Stimulated activated CD8-positive, alpha-beta memory T cell treated with anti-CD3 and anti-CD28 coated beads, Interleukin-12 subunit alpha, Interleukin-12 subunit beta, amount 100 ng/mL, for 24 hours (primary cell): Measurements from ENCODE around the gene MAGIX.

Experiments
- DNase-seq: peaks from one replicate; pipeline ENCODE4 v3.0.0-alpha.2; 2020; ENCODE audit errors: extremely low read depth

Gene MAGIX

GRCh38 chrX:49183701-49184281 lies 21.2 kb downstream of the MAGIX start:
- DNase-seq: no peak

- no peak for DNase-seq
Measured at GRCh38 chrX:49184294-49185281, 22.0 kb downstream of the MAGIX start.

DNA sequence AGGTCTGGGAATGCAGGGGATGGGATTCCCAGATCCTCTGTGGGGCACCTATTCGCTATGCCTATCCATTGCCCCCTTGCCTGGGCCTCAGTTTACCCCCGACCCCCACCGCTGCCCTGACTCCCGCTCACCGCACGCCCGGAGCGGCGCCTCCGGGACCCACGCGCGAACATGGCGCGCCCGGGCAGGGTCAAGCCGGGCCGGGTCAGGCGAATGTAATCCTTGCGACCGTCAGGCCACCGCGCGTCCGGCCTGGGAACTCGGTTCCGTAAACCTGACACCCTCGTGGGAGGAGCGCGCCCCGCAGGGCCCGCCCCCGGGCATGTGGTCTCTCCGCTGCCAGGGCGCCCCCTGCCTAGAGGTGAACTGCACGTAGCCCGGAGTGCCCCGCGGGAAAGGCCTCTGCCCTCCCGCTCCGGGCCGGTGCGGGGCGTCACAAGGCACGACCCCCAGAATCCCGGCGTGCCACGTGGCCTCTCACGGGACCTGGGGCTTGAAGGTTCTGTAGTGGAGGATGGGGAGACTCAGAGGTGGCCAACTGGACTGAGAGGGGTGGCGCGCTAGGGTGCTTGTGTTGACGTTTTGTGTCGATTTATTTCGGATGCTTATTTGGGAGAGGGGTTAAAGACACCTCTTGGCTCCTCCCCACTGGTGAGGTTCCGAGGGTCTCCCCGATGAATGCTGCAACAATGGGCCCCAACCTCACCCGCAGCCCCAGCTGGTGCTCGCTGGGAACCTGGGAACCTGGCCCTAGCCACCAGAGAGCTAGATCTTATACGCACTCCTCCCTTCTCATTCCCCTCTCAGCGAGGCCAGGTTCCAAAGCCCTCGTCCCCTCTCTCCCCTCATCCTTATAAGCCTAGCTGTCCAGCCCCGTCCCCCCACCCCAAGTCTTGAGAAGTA lies 23.8 kb downstream of the MAGIX start, which contains the start of gene PRICKLE3:
Gene PRICKLE3, minus strand, starts transcription at position 249 of the 903 bp plus-strand sequence. Its CDS starts 76 bp downstream, at position 173.
- no peak for DNase-seq

- DNase-seq: no peak
Measured at GRCh38 chrX:49187028-49187394, 24.5 kb downstream of the MAGIX start.

GRCh38 chrX:49187526-49187925 lies 25.0 kb downstream of the MAGIX start:
- no peak for DNase-seq

DNA sequence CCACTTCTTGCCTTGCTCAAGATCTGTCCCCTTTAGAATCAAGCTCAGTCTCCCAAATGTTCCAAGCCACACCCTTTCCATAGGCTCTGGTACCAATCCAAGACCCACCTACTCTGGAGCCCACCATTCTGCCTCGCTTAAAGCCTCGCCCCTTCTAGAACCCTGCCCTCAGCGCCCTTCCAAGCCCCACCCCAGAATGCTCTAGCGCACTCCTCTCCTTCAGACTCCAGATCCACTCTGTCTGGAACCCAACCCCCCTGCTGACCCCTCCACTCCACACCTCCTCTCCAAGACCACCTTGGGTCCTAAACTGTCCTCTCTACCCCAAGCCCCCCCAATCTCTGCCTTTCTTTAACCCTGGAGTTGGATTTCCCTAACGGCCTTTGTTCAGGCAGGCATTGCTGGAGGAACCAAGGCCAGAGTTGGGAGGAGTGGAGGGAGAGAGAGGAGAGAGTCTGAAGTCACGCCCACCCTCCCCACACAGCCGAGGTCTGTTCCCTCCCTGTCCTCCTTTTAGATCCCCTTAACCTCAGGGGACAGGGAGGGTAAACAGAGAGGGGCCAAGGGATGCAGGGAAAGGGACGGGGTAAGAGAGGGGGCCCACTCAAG lies 26.0 kb downstream of the MAGIX start:
- no peak for DNase-seq

DNA sequence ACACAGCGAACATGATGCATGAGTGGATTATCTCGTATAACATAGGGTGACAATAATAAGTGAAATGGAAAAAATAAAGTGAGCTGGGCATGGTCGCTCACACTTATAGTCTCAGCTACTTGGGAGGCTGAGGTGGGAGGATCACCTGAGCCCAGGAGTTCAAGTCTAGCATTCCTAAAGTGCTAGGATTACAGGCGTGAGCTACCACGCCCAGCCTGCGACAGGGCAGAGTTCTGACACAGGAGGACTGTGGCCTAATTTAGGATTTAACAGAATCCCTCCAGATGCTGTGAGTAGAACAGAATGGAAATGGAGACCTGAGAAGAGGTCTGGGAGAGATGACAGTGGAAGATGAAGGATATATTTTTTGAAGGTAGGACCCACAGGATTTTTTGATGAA lies 27.0 kb downstream of the MAGIX start:
- DNase-seq: no peak

DNA sequence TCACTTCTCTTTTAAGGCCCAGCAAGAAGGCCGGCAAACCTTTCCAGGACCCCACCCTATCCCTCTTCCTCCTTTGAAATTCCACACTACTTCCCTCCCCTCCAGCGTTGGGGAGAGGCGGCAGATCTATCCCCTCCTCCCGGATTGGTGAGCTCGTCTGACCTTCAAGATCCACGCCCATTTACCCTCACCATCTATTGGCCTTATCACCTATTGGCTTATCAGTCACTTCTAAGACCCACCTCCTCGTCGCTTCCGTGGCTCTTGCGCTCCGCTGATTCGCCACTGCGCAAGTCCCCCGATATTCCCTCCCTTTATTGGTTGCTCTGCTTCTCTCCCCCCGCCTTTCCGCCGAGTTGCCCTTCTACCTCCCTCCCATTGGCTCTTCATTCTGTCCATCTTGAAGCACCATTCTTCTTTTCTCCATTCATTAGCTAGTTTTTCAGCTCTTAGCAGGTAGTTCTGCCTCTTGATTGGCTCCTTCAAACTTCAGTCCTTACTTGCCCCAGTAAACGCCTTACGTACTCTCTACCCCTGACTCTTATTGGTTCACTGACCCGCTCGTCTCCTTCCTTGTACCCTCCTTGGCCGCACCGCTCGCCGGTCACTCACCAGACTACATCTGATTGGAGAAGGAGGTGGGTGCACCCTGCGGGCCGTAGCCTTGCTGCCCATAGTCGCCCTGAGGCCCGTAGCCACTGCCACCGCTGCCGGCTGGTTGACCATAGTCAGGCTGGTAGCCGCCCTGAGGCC lies 28.4 kb downstream of the MAGIX start:
- DNase-seq: peak; percentile 56

DNA sequence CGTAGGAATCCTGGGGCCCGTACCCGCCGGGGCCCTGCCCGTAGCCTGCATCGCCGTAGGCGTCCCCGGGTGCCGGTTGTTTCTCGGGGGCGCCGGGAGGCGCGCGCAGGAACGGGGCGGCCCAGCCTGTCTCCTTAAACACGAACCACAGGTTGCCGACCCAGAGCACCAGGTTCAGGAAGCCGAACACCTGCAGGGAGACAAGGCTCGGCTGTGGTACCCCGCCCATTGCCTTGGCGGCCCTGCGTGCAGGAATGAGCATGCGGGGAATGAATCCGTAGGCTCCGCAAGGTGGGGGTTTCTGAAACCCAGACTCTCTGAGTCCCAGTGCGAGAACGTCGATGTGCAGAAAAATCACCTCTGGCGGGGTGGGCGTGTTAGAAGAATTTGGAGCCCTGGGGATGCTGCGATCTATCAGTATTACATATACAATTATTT lies 29.0 kb downstream of the MAGIX start:
- no peak for DNase-seq

DNA sequence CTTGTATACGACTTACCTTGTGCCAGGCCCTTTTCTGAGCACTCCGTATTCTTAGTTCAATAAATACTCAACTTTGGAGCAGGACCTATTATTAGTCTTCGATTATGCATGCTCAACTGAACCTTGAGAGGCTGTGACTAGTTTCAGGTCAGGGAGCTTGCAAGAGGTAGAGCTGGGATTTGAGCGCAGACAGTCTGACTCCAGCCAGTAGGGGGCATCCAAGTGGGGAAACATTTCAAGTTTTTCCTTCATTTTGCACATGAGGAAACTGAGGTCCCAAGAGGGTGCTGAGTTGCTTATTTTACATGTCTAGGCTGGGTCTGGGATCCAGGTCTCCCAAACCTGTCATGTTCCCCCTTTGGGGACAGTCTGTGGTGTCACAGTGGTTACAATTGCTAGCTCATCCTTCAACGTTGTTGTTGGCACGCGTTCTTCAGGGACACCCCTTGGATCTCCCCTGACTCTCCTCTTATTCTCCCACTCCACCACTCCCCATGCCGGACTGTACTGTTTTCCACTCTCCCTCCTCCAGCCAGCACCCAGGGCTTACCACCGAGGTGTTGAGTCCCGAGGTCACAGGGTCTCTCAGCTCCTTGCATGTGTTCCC lies 30.3 kb downstream of the MAGIX start:
- DNase-seq: no peak

- DNase-seq: no peak
Measured at GRCh38 chrX:49193542-49193964, 31.0 kb downstream of the MAGIX start.

- no peak for DNase-seq
Measured at GRCh38 chrX:49197543-49198087, 35.1 kb downstream of the MAGIX start.

GRCh38 chrX:49198540-49199314 lies 36.2 kb downstream of the MAGIX start:
- no peak for DNase-seq

DNA sequence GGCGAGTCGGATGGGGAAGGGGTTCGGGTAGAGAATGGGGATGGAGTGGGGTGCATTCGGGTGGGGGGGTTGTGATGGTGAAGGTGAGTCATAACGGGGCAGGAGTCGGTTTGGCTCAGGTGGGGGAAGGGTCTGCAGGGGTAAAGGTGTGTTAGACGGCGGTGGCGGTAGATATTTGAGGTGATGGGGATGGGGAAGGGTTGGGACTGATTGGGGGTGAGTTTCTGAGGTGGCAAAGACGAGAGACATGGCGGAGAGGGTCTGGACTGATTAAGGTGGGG lies 36.7 kb downstream of the MAGIX start:
- no peak for DNase-seq

GRCh38 chrX:49199906-49200771 lies 37.6 kb downstream of the MAGIX start, which contains the start of gene SYP:
TSS of gene SYP (minus strand) at chrX:49200193. CDS start at chrX:49200186, 7 bp downstream.
- DNase-seq: peak; percentile 66

DNA sequence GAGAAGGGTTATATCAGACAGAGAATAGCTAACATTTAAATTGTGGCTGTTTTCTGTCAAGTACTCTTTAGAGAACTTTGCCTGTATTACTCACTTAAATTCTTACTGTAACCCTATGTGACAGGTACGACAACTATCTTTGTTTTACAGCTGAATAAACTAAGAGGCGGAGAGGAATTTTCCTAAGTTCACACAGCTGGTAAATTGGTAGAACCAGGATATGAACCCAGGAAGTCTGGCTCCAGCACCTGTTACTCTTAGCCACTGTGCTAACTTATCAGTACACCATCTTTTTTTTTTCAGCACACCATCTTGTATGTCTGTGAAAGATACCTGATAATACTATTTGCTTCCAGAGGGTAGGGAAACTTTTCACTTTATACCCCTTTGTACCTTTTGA lies 39.5 kb downstream of the MAGIX start:
- no peak for DNase-seq

DNA sequence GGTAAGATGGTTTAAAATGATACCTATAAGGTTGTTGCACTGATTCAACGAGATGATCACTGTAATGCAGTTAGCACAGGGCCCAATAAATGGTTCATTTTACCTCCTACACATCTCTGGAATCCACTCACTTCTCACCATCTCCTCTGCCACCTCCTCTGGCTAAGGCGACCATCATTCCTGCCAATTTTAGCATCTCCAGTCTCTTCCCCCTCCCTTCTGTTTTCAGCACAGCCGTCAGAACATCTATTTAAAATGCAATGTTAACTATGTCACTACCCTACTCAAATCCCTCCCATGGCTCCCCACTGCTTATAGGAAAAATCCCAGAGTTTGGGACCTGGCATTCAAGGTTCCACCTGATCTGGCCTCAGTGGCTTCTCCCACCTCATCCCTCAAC lies 41.0 kb downstream of the MAGIX start:
- no peak for DNase-seq

GRCh38 chrX:49204017-49204416 lies 41.5 kb downstream of the MAGIX start:
- no peak for DNase-seq
